ENCODE data around the gene PANX2. TPM values are rescaled to one million over a fixed set of nuclear protein-coding genes. Genes with fewer than 3 reads are reported as not detected.

Gene PANX2
- total RNA-seq, 1 donor from 2014 or later, result 1.6 TPM

DNA sequence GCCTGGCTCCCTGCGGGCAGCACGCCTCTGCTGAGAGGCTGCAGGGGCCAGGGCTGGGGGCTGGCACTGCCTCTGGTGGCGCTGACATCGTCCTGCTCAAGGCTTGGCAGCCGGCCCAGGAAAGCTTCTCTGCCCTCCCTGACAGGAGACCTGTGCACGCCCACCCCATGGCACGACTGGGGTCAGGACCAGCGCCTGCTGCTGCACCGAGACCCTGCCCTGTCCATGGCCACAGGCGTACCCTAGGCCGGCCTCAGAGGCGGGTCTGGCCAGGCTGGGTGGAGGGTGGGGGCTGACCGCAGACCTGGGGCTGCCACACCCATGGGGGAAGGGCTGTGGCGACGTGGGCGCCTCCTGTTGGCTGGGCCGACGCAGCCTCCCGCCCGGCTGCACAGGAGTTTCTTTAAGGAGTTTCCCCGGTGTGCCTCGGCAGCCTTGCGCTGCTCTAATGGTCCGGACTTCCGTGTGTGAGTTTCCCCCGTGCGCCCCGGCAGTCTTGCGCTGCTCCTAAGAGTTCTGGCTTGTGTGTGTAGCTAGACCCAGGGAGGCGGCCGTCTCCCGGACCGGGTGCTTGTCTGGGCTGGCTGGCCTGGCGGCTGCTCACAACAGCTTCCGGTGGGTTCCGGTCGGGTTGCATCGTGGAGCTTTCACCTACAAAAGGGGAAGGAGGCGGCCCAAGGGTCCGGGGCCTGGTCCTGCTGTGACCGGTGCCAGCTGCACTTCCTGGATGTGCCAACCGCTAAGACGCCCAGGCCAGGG lies 19.8 kb downstream of the PANX2 start:
- H3K9me3 Mint-ChIP-seq, result no peaks in the 10 kb centered on the region
- H3K4me1 Mint-ChIP-seq, result peaks cover 34% of the 10 kb centered on the region
- H3K36me3 Mint-ChIP-seq (ENCODE audit: low read depth), result peaks cover 20% of the 10 kb centered on the region
- H3K27me3 Mint-ChIP-seq, result no peaks in the 10 kb centered on the region
- peak; percentile 95 for DNase-seq
- H3K27ac Mint-ChIP-seq, result peak overlapping the region; percentile 98
- H3K4me3 Mint-ChIP-seq, result peak overlapping the region; percentile 93
- intact Hi-C loops (cut with micrococcal nuclease), result loop anchor here (1.0 to 5.0 kb wide), 2 partner anchors 10 to 263 kb away; no protein-coding TSS in a partner anchor

- intact Hi-C loops (cut with micrococcal nuclease), result loop anchor here (1.0 to 5.0 kb wide), 2 partner anchors 9 to 264 kb away; no protein-coding TSS in a partner anchor
- peak; percentile 91 for DNase-seq
- Mint-ChIP-seq H3K4me3 (peak overlapping the region; percentile 93), H3K9me3 (no peaks in the 10 kb centered on the region), H3K27me3 (no peaks in the 10 kb centered on the region), H3K36me3 (ENCODE audit: low read depth) (peaks cover 22% of the 10 kb centered on the region), H3K4me1 (peaks cover 34% of the 10 kb centered on the region), H3K27ac (peak overlapping the region; percentile 98)
These were observed 20.6 kb downstream of the PANX2 start for GRCh38 chr22:50190941-50191741.

- Mint-ChIP-seq H3K4me3 (peak overlapping the region; percentile 93), H3K27ac (peak overlapping the region; percentile 98), H3K36me3 (ENCODE audit: low read depth) (peaks cover 22% of the 10 kb centered on the region), H3K27me3 (no peaks in the 10 kb centered on the region), H3K9me3 (no peaks in the 10 kb centered on the region), H3K4me1 (peaks cover 28% of the 10 kb centered on the region)
- DNase-seq, result peak; percentile 76
- intact Hi-C loops (cut with micrococcal nuclease), result loop anchor here (5.0 kb wide), 1 partner anchor 265 kb away; no protein-coding TSS in a partner anchor
These were observed 22.1 kb downstream of the PANX2 start for GRCh38 chr22:50192436-50193204.

GRCh38 chr22:50193621-50194020 lies 23.1 kb downstream of the PANX2 start:
- Mint-ChIP-seq H3K4me1 (peaks cover 25% of the 10 kb centered on the region), H3K27me3 (no peaks in the 10 kb centered on the region), H3K4me3 (no peak overlapping the region), H3K9me3 (no peaks in the 10 kb centered on the region), H3K27ac (no peak overlapping the region), H3K36me3 (ENCODE audit: low read depth) (peaks cover 26% of the 10 kb centered on the region)
- intact Hi-C loops (cut with micrococcal nuclease), result loop anchor here (5.0 kb wide), 1 partner anchor 266 kb away; no protein-coding TSS in a partner anchor
- no peak for DNase-seq

- Mint-ChIP-seq H3K4me3 (no peak overlapping the region), H3K9me3 (no peaks in the 10 kb centered on the region), H3K36me3 (ENCODE audit: low read depth) (peaks cover 28% of the 10 kb centered on the region), H3K27ac (no peak overlapping the region), H3K4me1 (peaks cover 23% of the 10 kb centered on the region), H3K27me3 (no peaks in the 10 kb centered on the region)
- intact Hi-C loops (cut with micrococcal nuclease), result loop anchor here (5.0 kb wide), 1 partner anchor 267 kb away; no protein-coding TSS in a partner anchor
- no peak for DNase-seq
These were observed 23.7 kb downstream of the PANX2 start for GRCh38 chr22:50194037-50194805.

DNA sequence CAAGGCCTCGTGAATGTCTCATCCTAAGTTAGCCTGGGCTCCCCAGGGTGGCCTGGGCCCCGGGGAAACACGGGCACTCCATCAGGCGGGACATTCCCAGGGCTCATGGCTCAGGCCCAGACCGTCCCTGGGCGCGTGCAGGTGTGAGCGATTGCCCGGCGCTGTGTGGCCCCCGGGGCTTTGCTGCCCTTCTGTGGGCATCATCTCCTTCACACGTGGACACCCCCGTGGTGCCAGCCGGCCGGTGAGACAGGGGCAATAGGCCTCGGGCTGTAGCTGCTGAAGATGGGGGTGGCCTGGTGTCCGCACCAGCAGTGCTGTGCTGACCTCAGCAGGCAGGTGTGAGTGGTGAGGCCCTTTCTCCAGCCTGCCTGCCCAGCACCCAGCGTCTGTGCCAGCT lies 25.7 kb downstream of the PANX2 start:
- no peak for DNase-seq
- no peaks in the 10 kb centered on the region for H3K9me3 Mint-ChIP-seq
- H3K36me3 Mint-ChIP-seq (ENCODE audit: low read depth), result peaks cover 27% of the 10 kb centered on the region
- H3K27ac Mint-ChIP-seq, result no peak overlapping the region
- H3K4me3 Mint-ChIP-seq, result no peak overlapping the region
- peaks cover 19% of the 10 kb centered on the region for H3K4me1 Mint-ChIP-seq
- H3K27me3 Mint-ChIP-seq, result no peaks in the 10 kb centered on the region
- intact Hi-C loops (cut with micrococcal nuclease), result no loop called here

DNA sequence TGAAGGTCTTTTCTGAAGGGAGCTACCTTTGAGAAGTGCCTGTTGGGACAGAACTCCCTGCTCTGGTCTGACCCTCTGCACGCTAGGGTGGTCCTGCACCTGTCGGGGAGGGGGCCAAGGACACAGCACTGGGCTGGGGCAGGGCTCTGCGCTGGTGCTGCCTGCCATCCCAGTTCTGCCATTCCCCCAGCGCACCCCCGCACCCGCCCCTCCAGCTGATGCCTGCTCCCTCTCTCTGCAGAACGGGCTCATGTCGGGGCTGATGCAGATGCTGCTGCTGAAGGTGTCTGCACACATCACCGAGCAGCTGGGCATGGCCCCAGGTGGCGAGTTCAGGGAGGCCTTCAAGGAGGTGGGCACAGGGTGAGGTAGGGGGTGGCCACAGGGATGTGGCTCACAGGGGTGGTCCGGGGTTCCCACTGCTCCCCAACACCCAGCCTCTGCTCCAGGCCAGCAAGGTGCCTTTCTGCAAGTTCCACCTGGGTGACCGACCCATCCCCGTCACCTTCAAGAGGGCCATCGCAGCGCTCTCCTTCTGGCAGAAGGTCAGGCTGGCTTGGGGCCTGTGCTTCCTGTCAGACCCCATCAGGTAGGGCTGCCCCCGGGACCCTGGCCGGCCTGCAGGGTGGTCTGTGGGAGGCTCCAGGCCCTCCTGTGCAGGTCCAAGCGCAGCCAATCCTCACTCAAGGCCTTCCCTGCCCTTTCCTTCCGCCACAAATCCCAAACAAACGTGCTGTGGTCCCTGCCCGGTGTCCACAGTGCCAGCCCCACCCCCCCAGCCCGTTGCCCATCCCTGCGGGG lies 26.7 kb downstream of the PANX2 start:
- H3K4me1 Mint-ChIP-seq, result peaks cover 16% of the 10 kb centered on the region
- DNase-seq, result no peak
- H3K27ac Mint-ChIP-seq, result peak overlapping the region; percentile 20
- H3K36me3 Mint-ChIP-seq (ENCODE audit: low read depth), result peaks cover 22% of the 10 kb centered on the region
- no peak overlapping the region for H3K4me3 Mint-ChIP-seq
- no peaks in the 10 kb centered on the region for H3K9me3 Mint-ChIP-seq
- intact Hi-C loops (cut with micrococcal nuclease), result no loop called here
- no peaks in the 10 kb centered on the region for H3K27me3 Mint-ChIP-seq

- intact Hi-C loops (cut with micrococcal nuclease), result no loop called here
These were observed 27.5 kb downstream of the PANX2 start for GRCh38 chr22:50197856-50198623.

DNA sequence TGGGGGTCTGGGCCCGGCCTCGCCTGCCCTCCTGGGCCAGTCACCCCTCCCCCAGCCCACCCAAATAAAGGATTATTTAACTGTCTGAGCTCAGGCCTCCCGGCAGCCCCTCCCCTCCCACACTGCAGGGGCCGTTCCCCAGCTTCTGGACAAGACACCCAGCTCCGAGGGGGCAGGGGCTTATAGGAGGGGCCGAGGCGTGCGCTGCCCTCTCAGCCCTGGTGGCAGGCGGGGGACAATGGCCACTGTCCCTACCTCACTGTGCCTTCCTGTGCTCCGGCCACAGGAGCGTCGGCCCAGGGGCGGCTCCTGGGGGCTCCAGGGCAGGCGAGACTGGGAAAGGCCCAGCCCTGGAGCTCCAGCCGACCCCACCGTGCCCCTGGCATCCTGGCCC lies 28.1 kb downstream of the PANX2 start:
- intact Hi-C loops (cut with micrococcal nuclease), result no loop called here
- H3K4me1 Mint-ChIP-seq, result peaks cover 17% of the 10 kb centered on the region

More at GRCh38 chr22:50197856-50198623, 27.5 kb downstream of the PANX2 start:
- Mint-ChIP-seq H3K4me1 (peaks cover 14% of the 10 kb centered on the region), H3K36me3 (ENCODE audit: low read depth) (peaks cover 22% of the 10 kb centered on the region), H3K27me3 (no peaks in the 10 kb centered on the region), H3K4me3 (peak overlapping the region; percentile 21), H3K27ac (no peak overlapping the region), H3K9me3 (no peaks in the 10 kb centered on the region)
- DNase-seq, result no peak

DNA sequence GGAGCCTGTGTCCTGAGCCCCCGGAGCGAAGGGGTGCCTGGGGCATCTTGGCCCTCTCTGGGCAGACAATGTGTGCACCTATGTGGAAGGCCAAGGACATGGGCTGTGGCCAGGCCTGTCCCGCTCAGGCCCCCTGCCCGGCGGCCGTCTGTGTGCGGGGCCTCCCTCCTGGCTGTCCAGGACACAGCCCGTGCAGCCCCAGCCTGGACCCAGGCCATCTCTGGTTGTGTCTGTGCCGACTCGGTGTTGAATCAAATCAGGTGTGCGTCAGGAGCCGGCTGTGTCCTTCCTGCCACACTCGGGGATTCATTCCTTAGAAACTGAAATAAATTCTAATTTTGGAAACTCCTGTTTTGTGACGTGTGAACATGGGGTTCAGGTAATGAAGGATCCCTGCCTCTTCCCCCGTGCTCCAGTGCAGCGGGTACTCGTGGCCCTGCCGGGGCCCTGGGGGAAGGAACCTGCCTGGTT lies 28.8 kb downstream of the PANX2 start:
- Mint-ChIP-seq H3K27ac (peak overlapping the region; percentile 53), H3K36me3 (ENCODE audit: low read depth) (peaks cover 30% of the 10 kb centered on the region)

More for the DNA sequence above, 28.1 kb downstream of the PANX2 start:
- Mint-ChIP-seq H3K36me3 (ENCODE audit: low read depth) (peaks cover 27% of the 10 kb centered on the region), H3K27me3 (no peaks in the 10 kb centered on the region), H3K4me3 (no peak overlapping the region), H3K9me3 (no peaks in the 10 kb centered on the region), H3K27ac (no peak overlapping the region)
- DNase-seq, result no peak

DNA sequence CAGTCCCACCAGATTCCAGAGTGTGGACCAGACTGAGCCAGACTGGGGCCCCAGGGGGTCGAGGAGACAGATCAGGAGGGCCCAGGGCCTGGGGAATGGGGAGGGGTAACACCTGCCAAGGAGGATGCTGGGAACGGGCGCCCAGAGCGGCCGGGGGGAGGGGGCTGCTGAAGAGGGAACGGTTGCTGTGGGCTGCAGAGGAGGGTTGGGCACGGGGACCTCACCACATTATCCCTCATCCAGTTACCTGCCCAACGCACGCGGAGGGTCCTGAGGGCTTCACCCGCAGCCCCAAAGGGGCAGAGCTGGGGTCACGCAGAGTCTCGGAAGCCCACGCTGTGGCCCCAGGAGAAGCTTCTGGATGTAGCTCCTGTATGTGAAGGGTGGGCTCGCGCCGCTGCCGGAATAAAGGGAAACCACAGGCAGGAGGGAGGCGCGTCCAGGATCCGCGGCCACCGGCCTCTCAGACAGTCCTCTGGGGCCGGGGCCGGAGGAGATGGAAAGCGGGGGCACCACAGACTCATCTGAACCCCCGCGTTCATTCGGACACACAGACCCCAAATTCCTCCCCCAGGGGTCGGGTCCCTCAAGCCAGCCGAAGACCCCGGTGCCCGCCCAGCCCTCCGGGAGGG lies 29.4 kb downstream of the PANX2 start:
- Mint-ChIP-seq H3K4me3 (peak overlapping the region; percentile 76), H3K27ac (peak overlapping the region; percentile 53), H3K27me3 (no peaks in the 10 kb centered on the region), H3K4me1 (peaks cover 19% of the 10 kb centered on the region), H3K36me3 (ENCODE audit: low read depth) (peaks cover 31% of the 10 kb centered on the region), H3K9me3 (no peaks in the 10 kb centered on the region)
- DNase-seq, result peak; percentile 71
- intact Hi-C loops (cut with micrococcal nuclease), result loop anchor here (1.0 to 5.0 kb wide), 4 partner anchors 10 to 268 kb away; partner anchors contain the start of genes TRABD and TUBGCP6

More for the DNA sequence above, 28.8 kb downstream of the PANX2 start:
- Mint-ChIP-seq H3K4me1 (peaks cover 19% of the 10 kb centered on the region), H3K27me3 (no peaks in the 10 kb centered on the region), H3K4me3 (peak overlapping the region; percentile 76), H3K9me3 (no peaks in the 10 kb centered on the region)
- intact Hi-C loops (cut with micrococcal nuclease), result no loop called here
- DNase-seq, result no peak

Measured in activated CD4-positive, alpha-beta T cell treated with anti-CD3 and anti-CD28 coated beads, Interleukin-2, amount 10 ng/mL, durations not matched to agents 24 days and 14 days (primary cell).